ENCODE measurements around the gene DFFB. TPM values are rescaled to one million over a fixed set of nuclear protein-coding genes. Genes with fewer than 3 reads are reported as not detected.

Gene DFFB
- polyA plus RNA-seq, 3 donors, result 5.9 to 14.7 (median 6.6) TPM

- no peaks in the 10 kb centered on the region for H3K4me1 ChIP-seq (ENCODE audit: control insufficient read depth in 1 of 2, insufficient read depth in 2 of 2, low read length in 2 of 2)
- Mint-ChIP-seq H3K36me3 (peaks cover 86 to 89% of the 10 kb centered on the region in 2 donors), H3K27ac (no peak overlapping the region), H3K4me3 (no peak overlapping the region), H3K27me3 (ENCODE audit: low read depth in 3 of 3) (no peaks in the 10 kb centered on the region), H3K9me3 (no peaks in the 10 kb centered on the region), H3K4me1 (no peaks in the 10 kb centered on the region)
- no peak overlapping the region for H3K4me2 ChIP-seq (replicated peaks; ENCODE audit: extremely low read depth, low read length, poor library complexity, severe bottlenecking)
- H3K27ac ChIP-seq (ENCODE audit: low read depth in 1 of 2, low read length in 2 of 2), result no peak overlapping the region
- no peak for TF ChIP-seq CTCF (IDR thresholded peaks at IDR 0.05)
- H3K9ac ChIP-seq (ENCODE audit: insufficient read depth, low read length, poor library complexity, severe bottlenecking), result no peak overlapping the region
- H3K36me3 ChIP-seq (replicated peaks in 1 of 2; ENCODE audit: control insufficient read depth in 1 of 2, insufficient read depth in 2 of 2, low read length in 2 of 2), result peaks cover 58 to 100% of the 10 kb centered on the region in 2 donors
- H3K9me3 ChIP-seq (replicated peaks in 1 of 2; ENCODE audit: control insufficient read depth in 1 of 2, insufficient read depth in 1 of 2, low read length in 2 of 2), result no peaks in the 10 kb centered on the region
- intact Hi-C loops (cut with micrococcal nuclease), result no loop called here
- H3K79me2 ChIP-seq (ENCODE audit: insufficient read depth, low read length), result no peaks in the 10 kb centered on the region
- WGBS (ENCODE audit: insufficient coverage), result 96% methylated on average over 3 of the region's 8 CpGs
- DNase-seq, result no peak
- no peaks in the 10 kb centered on the region for H4K20me1 ChIP-seq (ENCODE audit: insufficient read depth, low read length)
- no peaks in the 10 kb centered on the region for H3K27me3 ChIP-seq (ENCODE audit: control insufficient read depth in 2 of 2, insufficient read depth in 2 of 2, low read length in 2 of 2)
- H2AFZ ChIP-seq (ENCODE audit: insufficient read depth, low read depth, low read length, poor library complexity, severe bottlenecking), result no peak overlapping the region
- no peak overlapping the region for H3K4me3 ChIP-seq (replicated peaks in 1 of 3; ENCODE audit: low read depth in 2 of 3, low read length in 3 of 3)
These were observed 32.6 kb upstream of the DFFB start for GRCh38 chr1:3824650-3825049.

- Histone ChIP-seq H3K9me3 (replicated peaks in 1 of 2; ENCODE audit: control insufficient read depth in 1 of 2, insufficient read depth in 1 of 2, low read length in 2 of 2) (no peaks in the 10 kb centered on the region), H2AFZ (ENCODE audit: insufficient read depth, low read depth, low read length, poor library complexity, severe bottlenecking) (no peak overlapping the region), H3K4me1 (ENCODE audit: control insufficient read depth in 1 of 2, insufficient read depth in 2 of 2, low read length in 2 of 2) (no peaks in the 10 kb centered on the region), H3K9ac (ENCODE audit: insufficient read depth, low read length, poor library complexity, severe bottlenecking) (no peak overlapping the region), H3K79me2 (ENCODE audit: insufficient read depth, low read length) (no peaks in the 10 kb centered on the region), H3K27me3 (ENCODE audit: control insufficient read depth in 2 of 2, insufficient read depth in 2 of 2, low read length in 2 of 2) (no peaks in the 10 kb centered on the region), H3K4me2 (replicated peaks; ENCODE audit: extremely low read depth, low read length, poor library complexity, severe bottlenecking) (no peak overlapping the region), H3K4me3 (replicated peaks in 1 of 3; ENCODE audit: low read depth in 2 of 3, low read length in 3 of 3) (no peak overlapping the region), H3K27ac (ENCODE audit: low read depth in 1 of 2, low read length in 2 of 2) (no peak overlapping the region), H3K36me3 (replicated peaks in 1 of 2; ENCODE audit: control insufficient read depth in 1 of 2, insufficient read depth in 2 of 2, low read length in 2 of 2) (peaks cover 64 to 100% of the 10 kb centered on the region in 2 donors), H4K20me1 (ENCODE audit: insufficient read depth, low read length) (no peaks in the 10 kb centered on the region)
- DNase-seq, result no peak
- TF ChIP-seq CTCF (IDR thresholded peaks at IDR 0.05), result no peak
- H3K27ac Mint-ChIP-seq, result no peak overlapping the region
- H3K27me3 Mint-ChIP-seq (ENCODE audit: low read depth in 3 of 3), result no peaks in the 10 kb centered on the region
- 94% methylated on average over 14 of the region's 15 CpGs for WGBS (ENCODE audit: insufficient coverage)
- intact Hi-C loops (cut with micrococcal nuclease), result no loop called here
- no peak overlapping the region for H3K4me3 Mint-ChIP-seq
- H3K4me1 Mint-ChIP-seq, result no peaks in the 10 kb centered on the region
- H3K36me3 Mint-ChIP-seq, result peaks cover 87 to 89% of the 10 kb centered on the region in 2 donors
- no peaks in the 10 kb centered on the region for H3K9me3 Mint-ChIP-seq
These were observed 31.9 kb upstream of the DFFB start for GRCh38 chr1:3825356-3825755.

All from CD14-positive monocyte (primary cell).